Left lung (tissue), 10 donors: ENCODE results near the gene CHML. TPM values are rescaled to one million over a fixed set of nuclear protein-coding genes. Genes with fewer than 3 reads are reported as not detected.
A peak's percentile ranks its signal among the peaks of the same experiment; 100 is the strongest.

Source experiments
- ATAC-seq: fragments of 200-7000 bp; cut with Tn5 transposase; one replicate; pipeline ENCODE4 v1.9.1; 2020; ENCODE audit warnings: moderate library complexity
- DNase-seq, 4 donors: peaks; one replicate each; pipeline ENCODE4 v3.0.0-alpha.2; 2013 to 2020
- H3K27ac ChIP-seq, 2 donors: fragments of 200-600 bp; sonication (generic) in 1 of 2; one replicate each; pipeline versions ENCODE4 v1.5.0 to v1.8.0; 2020 to 2021
- H3K27me3 ChIP-seq, 2 donors: fragments of 200-600 bp; sonication (generic) in 1 of 2; one replicate each; pipeline versions ENCODE4 v1.5.0 to v1.8.0; 2020 to 2021
- H3K36me3 ChIP-seq, 2 donors: fragments of 200-600 bp; sonication (generic) in 1 of 2; one replicate each; pipeline versions ENCODE4 v1.5.0 to v1.8.0; 2020 to 2021
- H3K4me1 ChIP-seq, 2 donors: fragments of 200-600 bp; one replicate each; pipeline ENCODE4 v1.8.0; 2021
- H3K4me3 ChIP-seq, 2 donors: fragments of 200-600 bp; sonication (generic) in 1 of 2; one replicate each; pipeline versions ENCODE4 v1.5.0 to v1.8.0; 2020 to 2021; ENCODE audit warnings: mild to moderate bottlenecking in 1 of 2
- H3K9me3 ChIP-seq, 2 donors: fragments of 200-600 bp; sonication (generic) in 1 of 2; one replicate each; pipeline versions ENCODE4 v1.5.0 to v1.8.0; 2020 to 2021
- CTCF ChIP-seq, 2 donors: fragments of 200-600 bp; sonication (generic) in 1 of 2; IDR thresholded peaks; one replicate each; pipeline versions ENCODE4 v1.5.0 to v1.8.0; 2021; ENCODE audit warnings: antibody characterized with exemption in 2 of 2
- intact Hi-C, 2 donors: fragments of 100-400 bp; cut with DNase I; formaldehyde crosslinking; loops; one replicate each; pipeline versions ENCODE4 v1.11.2 to v1.14.2; 2022
- polyA plus RNA-seq, 6 donors: library from polyadenylated mRNA; unstranded; fragments of 120-200 nt; gene quantifications; one replicate each; pipeline ENCODE4 v1.2.1, GENCODE V29; 2013; ENCODE audit not compliant: insufficient read length in 6 of 6
- total RNA-seq, 2 donors: library from RNA; stranded (reverse); fragmentation: NEBNext Ultra II Directional; extraction: Animal tissue kit (Norgen Biotek cat#: 25700); gene quantifications; one replicate each; pipeline ENCODE4 v1.2.1, GENCODE V29; 2021
- donor health status: DM: no; HTN: yes; CAD: no.
- donor health status: DM: no; HTN: no; CAD: no.

Gene CHML
- total and polyA plus RNA-seq, 8 donors: 9.8 to 27.6 (median 22.2) TPM

GRCh38 chr1:241606544-241606943 is 33.6 kb downstream of the CHML start:
- H3K27me3 ChIP-seq: no peaks in the 10 kb centered on the region
- H3K27ac ChIP-seq: no peak overlapping the region
- no peak for TF ChIP-seq CTCF (IDR thresholded peaks at IDR 0.05)
- H3K4me1 ChIP-seq: peaks cover 3 to 29% of the 10 kb centered on the region in 2 donors
- ATAC-seq: no peak
- intact Hi-C loops: no loop called here
- no peak overlapping the region for H3K4me3 ChIP-seq
- no peaks in the 10 kb centered on the region for H3K36me3 ChIP-seq
- H3K9me3 ChIP-seq: no peaks in the 10 kb centered on the region
- no peak for DNase-seq

DNA sequence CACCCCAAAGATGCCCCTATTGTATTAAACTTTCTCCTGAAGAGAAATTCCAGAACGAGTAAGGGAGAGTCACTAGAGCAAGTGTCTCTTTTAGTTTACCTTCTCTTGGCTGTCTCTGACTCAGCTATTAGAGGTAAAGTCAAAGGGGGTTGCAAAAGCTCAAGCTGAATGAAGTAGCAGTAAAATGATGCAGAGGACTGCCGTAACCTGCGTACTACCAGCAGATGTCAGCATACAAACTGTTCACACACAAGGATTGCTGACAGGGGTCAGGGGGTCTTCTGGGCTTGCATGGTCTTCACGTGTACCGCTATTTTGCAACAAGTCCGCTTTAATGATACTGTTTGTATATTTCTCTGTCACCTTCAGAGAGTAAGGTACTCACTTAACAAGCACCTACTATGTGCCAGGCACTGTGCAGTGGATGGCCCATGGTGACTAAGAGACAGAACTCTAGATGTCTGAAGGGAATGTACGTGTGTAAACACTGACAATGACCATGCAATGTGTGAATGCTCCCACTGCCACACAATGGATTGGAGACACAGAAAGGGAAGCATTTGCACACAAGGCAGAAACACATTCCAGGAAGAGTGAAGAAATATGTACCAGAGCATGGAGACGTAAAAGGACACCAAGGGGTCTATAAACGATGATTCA is 34.9 kb downstream of the CHML start:
- ATAC-seq (peak; percentile 9), DNase-seq (no peak)

GRCh38 chr1:241603731-241604245 is 36.4 kb downstream of the CHML start:
- TF ChIP-seq CTCF (IDR thresholded peaks at IDR 0.05): no peak
- no peaks in the 10 kb centered on the region for H3K9me3 ChIP-seq
- peaks cover 3 to 16% of the 10 kb centered on the region in 2 donors for H3K4me1 ChIP-seq
- ATAC-seq (peak; percentile 80), DNase-seq (no peak)
- no peak overlapping the region for H3K4me3 ChIP-seq
- no peaks in the 10 kb centered on the region for H3K36me3 ChIP-seq
- intact Hi-C loops: no loop called here
- H3K27ac ChIP-seq: peak overlapping the region; percentile 43 to 48
- no peaks in the 10 kb centered on the region for H3K27me3 ChIP-seq

More for the DNA sequence above, 34.9 kb downstream of the CHML start:
- peaks cover 3 to 16% of the 10 kb centered on the region in 2 donors for H3K4me1 ChIP-seq
- H3K36me3 ChIP-seq: no peaks in the 10 kb centered on the region
- intact Hi-C loops: no loop called here
- TF ChIP-seq CTCF (IDR thresholded peaks at IDR 0.05): no peak
- H3K9me3 ChIP-seq: no peaks in the 10 kb centered on the region
- H3K4me3 ChIP-seq: no peak overlapping the region
- H3K27me3 ChIP-seq: no peaks in the 10 kb centered on the region
- no peak overlapping the region for H3K27ac ChIP-seq

DNA sequence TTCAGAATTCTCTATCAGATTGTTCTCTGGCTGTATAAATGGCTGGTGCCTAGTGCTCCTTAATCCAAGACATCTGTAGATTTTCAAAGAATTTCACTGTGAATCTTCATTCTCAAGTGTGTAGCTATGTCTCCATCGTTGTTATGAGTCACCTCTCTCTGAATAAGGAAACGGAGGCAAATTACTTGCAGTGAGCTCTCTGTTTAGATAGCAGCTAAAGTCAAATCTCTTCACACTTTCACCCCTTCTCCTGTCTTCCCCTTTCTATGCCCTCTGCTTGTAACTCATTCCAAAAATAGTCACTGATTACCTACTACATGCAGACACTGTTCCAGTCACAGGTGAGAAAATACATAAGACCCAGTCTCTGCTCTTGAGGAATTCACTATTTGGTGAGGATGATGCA is 39.7 kb downstream of the CHML start:
- Histone ChIP-seq H3K27ac (no peak overlapping the region), H3K4me1 (peaks cover 3 to 16% of the 10 kb centered on the region in 2 donors), H3K36me3 (no peaks in the 10 kb centered on the region), H3K9me3 (no peaks in the 10 kb centered on the region), H3K27me3 (no peaks in the 10 kb centered on the region), H3K4me3 (no peak overlapping the region)
- no peak for ATAC-seq
- intact Hi-C loops: no loop called here
- no peak for DNase-seq
- no peak for TF ChIP-seq CTCF (IDR thresholded peaks at IDR 0.05)

DNA sequence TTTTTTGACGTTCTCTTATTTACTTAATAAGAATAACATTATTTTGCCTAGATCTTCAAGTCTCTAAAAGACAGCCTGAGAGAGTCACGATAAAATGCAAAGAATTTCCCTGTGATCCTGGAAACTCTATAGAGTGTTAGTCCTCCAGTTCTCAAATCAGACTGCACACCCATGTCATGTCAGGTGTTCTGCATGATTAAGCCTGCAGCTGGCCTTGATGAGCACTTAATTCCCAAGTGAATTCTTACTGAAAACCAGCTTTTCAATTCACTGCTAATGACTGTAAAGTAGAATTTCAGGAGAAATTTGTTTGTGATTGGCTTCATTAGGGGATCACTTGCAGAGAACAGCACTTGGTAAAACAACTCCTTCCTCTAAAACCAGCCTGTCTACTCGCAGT is 41.9 kb downstream of the CHML start:
- intact Hi-C loops: no loop called here

More for the DNA sequence above, 41.9 kb downstream of the CHML start:
- no peak overlapping the region for H3K4me3 ChIP-seq
- no peaks in the 10 kb centered on the region for H3K9me3 ChIP-seq
- DNase-seq (no peak), ATAC-seq (no peak)
- no peak overlapping the region for H3K27ac ChIP-seq
- no peaks in the 10 kb centered on the region for H3K27me3 ChIP-seq
- no peak for TF ChIP-seq CTCF (IDR thresholded peaks at IDR 0.05)
- peaks cover 0 to 15% of the 10 kb centered on the region in 2 donors for H3K36me3 ChIP-seq
- H3K4me1 ChIP-seq: peaks cover 1 to 3% of the 10 kb centered on the region in 2 donors
